Ishikawa (cell line): ENCODE data around the gene MYO5B.

ENCODE experiments used
- CEBPB ChIP-seq: IDR thresholded peaks from 2 replicates; pipeline ENCODE4 v1.6.1; 2012
- CREB1 ChIP-seq: IDR thresholded peaks from 2 replicates; pipeline ENCODE4 v1.6.1; 2012; ENCODE audit warnings: low read depth
- EGR1 ChIP-seq: IDR thresholded peaks from 2 replicates; pipeline ENCODE4 v1.6.1; 2012
- EP300 ChIP-seq: IDR thresholded peaks from 2 replicates; pipeline ENCODE4 v1.6.1; 2012; ENCODE audit warnings: borderline replicate concordance
- FOXM1 ChIP-seq: IDR thresholded peaks from 2 replicates; pipeline ENCODE4 v1.6.1; 2012; ENCODE audit warnings: low read depth, borderline replicate concordance
- NFIC ChIP-seq: IDR thresholded peaks from 2 replicates; pipeline ENCODE4 v1.6.1; 2012
- RAD21 ChIP-seq: IDR thresholded peaks from 2 replicates; pipeline ENCODE4 v1.6.1; 2012; ENCODE audit warnings: low read depth
- REST ChIP-seq: IDR thresholded peaks from 2 replicates; pipeline ENCODE4 v1.6.1; 2012; ENCODE audit warnings: low read depth, mild to moderate bottlenecking
- TAF1 ChIP-seq: IDR thresholded peaks from 2 replicates; pipeline ENCODE4 v1.6.1; 2012; ENCODE audit warnings: low read depth, mild to moderate bottlenecking
- TCF12 ChIP-seq: IDR thresholded peaks from 2 replicates; pipeline ENCODE4 v1.6.1; 2012; ENCODE audit warnings: low read depth
- TEAD4 ChIP-seq: IDR thresholded peaks from 2 replicates; pipeline ENCODE4 v1.6.1; 2012
- YY1 ChIP-seq: IDR thresholded peaks from 2 replicates; pipeline ENCODE4 v1.6.1; 2012; ENCODE audit warnings: low read depth
- ZBTB7A ChIP-seq: IDR thresholded peaks from 2 replicates; pipeline ENCODE4 v1.6.1; 2012; ENCODE audit warnings: low read depth
- TF ChIP-seq, protein P1 (sequence below): IDR thresholded peaks from 2 replicates; pipeline ENCODE4 v1.6.1; 2012
- TF ChIP-seq, protein P2 (sequence below): IDR thresholded peaks from 2 replicates; pipeline ENCODE4 v1.6.1; 2012

The MYO5B gene

GRCh38 chr18:50080316-50080715, 114.6 kb downstream of the MYO5B start:
- TF ChIP-seq FOXM1 (no peak), EGR1 (no peak), YY1 (no peak), RAD21 (no peak), REST (no peak), CREB1 (no peak), TAF1 (no peak), CEBPB (no peak), EP300 (no peak), ZBTB7A (no peak), TEAD4 (no peak), TCF12 (no peak), NFIC (no peak)
- TF ChIP-seq, protein P1, sequence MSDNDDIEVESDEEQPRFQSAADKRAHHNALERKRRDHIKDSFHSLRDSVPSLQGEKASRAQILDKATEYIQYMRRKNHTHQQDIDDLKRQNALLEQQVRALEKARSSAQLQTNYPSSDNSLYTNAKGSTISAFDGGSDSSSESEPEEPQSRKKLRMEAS: no peak
- TF ChIP-seq, protein P2, sequence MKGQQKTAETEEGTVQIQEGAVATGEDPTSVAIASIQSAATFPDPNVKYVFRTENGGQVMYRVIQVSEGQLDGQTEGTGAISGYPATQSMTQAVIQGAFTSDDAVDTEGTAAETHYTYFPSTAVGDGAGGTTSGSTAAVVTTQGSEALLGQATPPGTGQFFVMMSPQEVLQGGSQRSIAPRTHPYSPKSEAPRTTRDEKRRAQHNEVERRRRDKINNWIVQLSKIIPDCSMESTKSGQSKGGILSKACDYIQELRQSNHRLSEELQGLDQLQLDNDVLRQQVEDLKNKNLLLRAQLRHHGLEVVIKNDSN: no peak

- no peak for TF ChIP-seq NFIC
- TF ChIP-seq ZBTB7A: no peak
Observed at GRCh38 chr18:50079571-50080295, 115.2 kb downstream of the MYO5B start.

DNA sequence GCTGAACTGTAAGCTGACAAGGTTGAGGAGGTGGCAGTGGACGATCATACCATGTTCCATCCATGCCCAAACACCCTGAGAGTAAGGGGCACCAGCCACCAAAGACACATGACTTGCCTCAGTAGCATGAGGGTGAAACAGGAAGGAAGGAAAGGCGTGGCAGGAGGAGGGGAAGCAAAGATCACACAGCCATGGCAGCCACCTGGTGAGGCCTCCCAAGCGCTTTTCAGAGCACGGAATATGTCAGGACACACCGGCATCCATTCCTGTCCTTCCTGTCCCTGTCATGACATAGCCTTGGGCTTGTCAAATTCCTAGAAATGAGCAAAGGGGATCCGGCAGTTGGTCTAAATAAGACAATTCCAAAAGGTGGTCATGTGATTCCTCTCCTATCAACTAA, 118.7 kb downstream of the MYO5B start:
- TF ChIP-seq, protein P1: no peak
- TF ChIP-seq TCF12: no peak
- TF ChIP-seq CREB1: no peak

- TF ChIP-seq EP300 (no peak), ZBTB7A (no peak)
Observed at GRCh38 chr18:50075772-50076171, 119.2 kb downstream of the MYO5B start.

DNA sequence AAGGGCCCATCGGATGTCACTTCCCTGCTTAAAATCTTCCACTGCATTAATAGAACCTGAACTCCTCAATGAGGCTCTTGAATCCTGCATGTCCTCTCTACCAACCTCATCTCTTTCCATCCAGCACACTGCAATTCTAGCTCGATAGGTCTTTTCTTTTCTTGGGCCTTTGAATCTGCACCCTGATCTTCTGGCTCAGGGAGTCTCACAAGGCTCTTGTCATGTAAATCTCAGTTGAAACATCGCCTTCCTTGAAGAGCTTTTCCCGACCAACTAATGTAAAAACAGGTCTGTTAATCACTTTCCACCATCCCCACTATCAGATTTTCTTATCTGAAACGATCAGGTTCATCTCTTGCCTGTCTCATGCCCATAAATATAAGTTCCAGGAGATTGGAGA, 120.5 kb downstream of the MYO5B start:
- no peak for TF ChIP-seq CREB1
- no peak for TF ChIP-seq EP300
- no peak for TF ChIP-seq ZBTB7A
- TF ChIP-seq REST: no peak
- no peak for TF ChIP-seq TCF12
- no peak for TF ChIP-seq EGR1
- no peak for TF ChIP-seq CEBPB
- TF ChIP-seq, protein P1: no peak
- TF ChIP-seq, protein P2: no peak
- no peak for TF ChIP-seq TEAD4
- no peak for TF ChIP-seq YY1
- no peak for TF ChIP-seq RAD21
- TF ChIP-seq TAF1: no peak
- no peak for TF ChIP-seq FOXM1
- no peak for TF ChIP-seq NFIC

- TF ChIP-seq, protein P1: no peak
- TF ChIP-seq CREB1 (no peak), RAD21 (no peak), NFIC (no peak), CEBPB (no peak), ZBTB7A (no peak), EGR1 (no peak), TAF1 (no peak)
- TF ChIP-seq, protein P2: no peak
Observed at GRCh38 chr18:50073319-50073718, 121.6 kb downstream of the MYO5B start.
